Right lung (tissue), 10 donors: ENCODE data around the gene GPR33. TPM values are rescaled to one million over a fixed set of nuclear protein-coding genes. Genes with fewer than 3 reads are reported as not detected.
"Not testable (repeated sequence)": the region's sequence is repeated elsewhere in the genome, so short reads cannot be mapped to it uniquely, and the experiment has no call there.

Source experiments
- DNase-seq, 2 donors: peaks; one replicate each; pipeline ENCODE4 v3.0.0-alpha.2; 2013
- long read RNA-seq, 8 donors: transcript quantifications; one replicate each; lab custom pipeline, GENCODE V29; 2026
- polyA plus RNA-seq, 5 donors: library from polyadenylated mRNA; unstranded; fragments of 120-200 nt; gene quantifications; one replicate each; pipeline versions ENCODE4 v1.2.1 to v1.2.3, GENCODE V29; 2013; ENCODE audit warnings: inconsistent platforms in 1 of 5, low replicate concordance in 1 of 5; ENCODE audit not compliant: insufficient read length in 5 of 5, insufficient read depth in 1 of 5

The GPR33 gene, protein sequence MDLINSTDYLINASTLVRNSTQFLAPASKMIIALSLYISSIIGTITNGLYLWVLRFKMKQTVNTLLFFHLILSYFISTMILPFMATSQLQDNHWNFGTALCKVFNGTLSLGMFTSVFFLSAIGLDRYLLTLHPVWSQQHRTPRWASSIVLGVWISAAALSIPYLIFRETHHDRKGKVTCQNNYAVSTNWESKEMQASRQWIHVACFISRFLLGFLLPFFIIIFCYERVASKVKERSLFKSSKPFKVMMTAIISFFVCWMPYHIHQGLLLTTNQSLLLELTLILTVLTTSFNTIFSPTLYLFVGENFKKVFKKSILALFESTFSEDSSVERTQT
- not detected for polyA plus RNA-seq
- long read RNA-seq, donor 1: 0 reads
- long read RNA-seq, donor 2: 0 reads
- long read RNA-seq, donor 3: 0 reads
- long read RNA-seq, donor 4: 0 reads
- long read RNA-seq, donor 5: 0 reads
- long read RNA-seq, donor 6: 0 reads
- long read RNA-seq, donor 7: 0 reads
- long read RNA-seq, donor 8: 0 reads

DNA sequence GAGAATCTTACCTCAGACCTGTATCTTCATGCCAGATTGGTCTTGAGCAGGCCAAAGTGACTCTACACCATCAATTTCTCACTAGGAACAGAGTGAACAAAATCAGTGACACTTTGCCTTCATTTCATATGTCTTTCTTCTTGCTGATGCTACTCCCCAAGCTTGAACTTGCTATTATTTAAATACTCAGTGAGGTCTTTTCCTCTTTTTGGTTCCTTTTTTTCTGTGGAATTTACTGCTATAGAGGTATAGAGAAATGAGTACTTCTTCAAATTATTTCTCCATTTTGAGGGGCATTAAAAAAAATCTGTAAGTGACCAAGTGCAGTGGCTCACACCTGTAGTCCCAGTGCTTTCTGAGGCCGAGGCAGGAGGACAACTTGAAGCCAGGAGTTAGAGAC is at the start of gene GPR33:
GPR33 (minus strand) TSS at position 154 of the 400 bp plus-strand sequence. CDS start 4,074 bp downstream, outside the sequence.
- DNase-seq: no peak

DNA sequence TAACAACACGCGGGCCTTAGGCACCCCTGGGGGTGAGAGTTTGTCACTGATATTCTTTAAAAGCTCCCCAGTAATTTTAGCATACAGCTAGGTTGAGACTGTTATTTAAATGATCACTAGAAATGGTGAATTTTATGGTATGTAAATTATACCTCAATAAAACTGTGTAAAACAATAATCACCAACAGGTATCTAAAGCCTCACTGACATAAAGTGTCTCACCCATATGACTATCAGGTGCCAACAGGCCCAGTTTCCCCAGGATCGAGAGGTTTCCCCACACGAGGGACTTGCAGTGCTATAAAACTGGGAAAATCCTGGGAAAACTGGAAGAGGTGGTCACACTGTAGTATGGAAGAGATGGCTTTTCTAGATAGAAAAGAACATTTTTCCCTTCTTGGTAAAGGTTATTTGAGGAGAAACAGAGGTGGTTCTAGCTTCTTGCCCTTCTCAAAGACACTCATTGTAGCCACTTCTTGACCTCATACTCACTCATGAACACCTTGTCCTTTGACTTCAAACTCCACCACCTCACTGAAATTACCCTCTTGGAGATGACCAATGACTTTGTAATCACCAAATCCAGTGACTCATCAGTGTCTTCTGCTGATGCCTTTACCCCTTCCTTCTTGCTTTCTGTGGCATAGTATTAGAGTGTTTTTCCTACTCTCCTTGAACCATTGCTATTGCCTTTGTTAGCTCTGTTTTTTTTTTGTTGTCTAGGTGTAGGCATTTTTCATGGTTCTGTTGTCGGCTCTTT is 48.5 kb upstream of the GPR33 start:
- DNase-seq: no peak

DNA sequence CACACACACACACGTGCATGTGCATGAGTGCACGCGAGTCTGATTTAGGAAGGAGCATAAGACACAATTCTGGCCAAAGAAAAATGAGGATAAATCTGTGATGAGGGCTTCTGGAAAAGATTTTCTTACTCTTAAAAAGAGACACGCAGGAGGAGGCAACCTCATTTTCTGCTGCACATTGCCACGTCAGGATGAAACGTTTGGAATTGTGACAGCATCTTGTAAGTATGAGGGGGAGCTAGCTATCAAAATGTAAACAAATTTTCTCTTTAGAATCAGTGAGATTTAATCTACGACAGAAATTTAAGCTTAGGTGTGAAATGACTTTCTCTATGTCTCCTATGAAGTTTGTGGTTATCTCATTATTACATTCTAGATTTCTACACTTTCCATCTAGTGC is 42.3 kb upstream of the GPR33 start:
- no peak for DNase-seq

DNA sequence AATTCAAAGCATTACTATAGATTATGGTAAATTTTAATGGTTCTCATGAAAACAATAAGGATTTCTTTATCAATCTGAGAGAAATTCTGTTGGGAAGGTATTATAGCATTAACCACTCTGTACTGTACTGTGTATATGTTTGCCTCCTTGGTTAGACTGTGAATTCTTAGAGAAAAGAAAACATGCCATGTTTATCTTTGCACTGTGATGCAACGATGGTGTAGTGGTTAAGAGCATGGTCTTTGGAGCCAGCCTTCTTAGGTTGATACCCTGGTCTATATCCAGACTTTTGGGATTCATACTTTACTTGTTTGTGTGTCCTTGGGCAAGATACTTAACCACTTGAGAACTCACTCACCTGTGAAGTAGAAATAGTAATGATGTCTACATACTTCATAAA is 41.2 kb upstream of the GPR33 start:
- no peak for DNase-seq

DNA sequence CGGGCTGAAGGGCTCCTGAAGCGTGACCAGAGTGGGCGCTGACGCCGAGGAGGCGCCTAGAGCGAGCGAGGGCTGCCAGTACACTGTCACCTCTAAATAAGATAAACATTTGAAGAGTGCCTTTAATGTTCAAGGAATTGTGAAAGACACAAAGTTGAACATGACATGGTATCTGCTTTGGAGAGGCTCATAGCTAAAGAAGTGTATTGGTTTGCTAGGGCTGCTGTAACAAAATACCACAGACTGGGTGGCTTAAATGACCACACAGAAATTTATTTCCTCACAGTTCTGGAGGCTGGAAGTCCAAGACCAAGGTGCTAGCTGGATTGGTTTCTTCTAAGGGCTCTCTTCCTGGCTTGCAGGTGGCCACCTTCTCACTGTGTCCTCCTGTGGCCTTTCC is 39.7 kb upstream of the GPR33 start:
- DNase-seq: no peak

DNA sequence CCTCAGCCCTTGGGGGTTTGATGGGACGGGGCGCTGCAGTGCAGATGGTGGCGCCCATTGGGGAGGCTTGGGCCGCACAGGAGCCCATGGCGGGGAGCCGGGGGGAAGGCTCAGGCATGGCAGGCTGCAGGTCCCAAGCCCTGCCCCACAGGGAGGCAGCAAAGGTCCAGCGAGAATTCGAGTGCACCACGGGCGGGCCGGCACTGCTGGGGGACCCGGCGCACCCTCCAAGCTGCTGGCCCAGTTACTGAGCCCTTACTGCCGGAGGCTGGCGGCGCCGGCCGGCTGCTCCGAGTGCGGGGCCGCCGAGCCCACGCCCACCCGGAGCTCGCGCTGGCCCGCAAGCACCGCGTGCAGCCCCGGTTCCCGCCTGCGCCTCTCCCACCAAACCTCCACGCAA is 39.2 kb upstream of the GPR33 start:
- DNase-seq: no peak

DNA sequence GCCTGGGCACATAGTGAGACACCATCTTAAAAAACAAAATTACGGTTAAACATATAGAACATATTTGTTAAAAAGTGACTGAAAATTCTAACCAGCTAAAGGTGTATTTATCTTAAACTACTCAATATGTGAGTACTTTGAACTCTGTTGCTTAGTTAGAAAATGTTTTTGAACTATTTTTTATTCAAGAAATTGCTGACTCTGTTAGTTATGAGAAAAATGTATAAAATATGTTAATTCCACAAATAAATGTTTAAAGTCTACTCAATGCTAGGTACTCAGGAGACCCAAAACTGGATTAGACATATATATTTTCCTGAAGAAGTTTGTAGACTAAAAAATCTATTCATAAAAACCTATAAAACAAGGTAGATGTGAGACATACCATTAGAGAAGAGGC is 23.0 kb upstream of the GPR33 start:
- no peak for DNase-seq

DNA sequence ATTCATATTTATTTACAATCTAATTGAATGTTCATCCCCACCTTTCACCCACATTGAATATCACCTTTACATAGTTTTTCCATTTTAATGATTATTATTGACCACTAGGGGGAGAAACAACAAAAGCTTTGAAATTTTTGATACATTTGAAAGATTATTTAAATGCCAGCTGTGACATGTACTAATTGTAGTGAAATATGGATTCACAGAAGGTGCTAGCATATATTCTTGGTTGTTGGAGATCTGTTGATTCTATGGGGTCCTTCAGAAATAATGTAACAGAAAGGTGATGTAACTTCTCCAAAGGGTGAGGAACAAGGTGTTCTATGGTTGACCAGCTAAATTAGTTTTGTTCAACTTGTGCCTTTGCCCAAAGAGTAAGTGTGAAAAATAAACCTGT is 22.4 kb upstream of the GPR33 start:
- DNase-seq: no peak

DNA sequence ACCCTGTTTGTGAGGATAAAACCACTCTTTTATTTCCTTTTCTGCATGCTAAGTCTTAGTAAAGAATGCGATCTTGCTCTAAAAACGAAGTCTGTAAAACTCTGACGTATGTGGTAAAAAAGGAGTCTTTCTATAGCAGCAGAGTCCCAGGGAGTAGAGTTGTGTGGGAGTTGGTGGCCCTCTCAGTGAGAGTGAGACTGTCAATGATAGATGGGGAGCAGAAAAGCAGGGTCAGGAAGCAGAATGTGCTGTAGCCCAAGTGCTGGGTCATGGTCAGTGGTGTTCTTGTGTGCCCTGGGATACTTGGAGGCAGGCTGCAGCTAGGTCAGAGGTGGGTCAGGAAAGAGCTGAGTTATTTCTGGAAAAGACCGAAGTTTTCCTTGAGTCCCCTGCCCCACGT is 20.3 kb upstream of the GPR33 start:
- no peak for DNase-seq

DNA sequence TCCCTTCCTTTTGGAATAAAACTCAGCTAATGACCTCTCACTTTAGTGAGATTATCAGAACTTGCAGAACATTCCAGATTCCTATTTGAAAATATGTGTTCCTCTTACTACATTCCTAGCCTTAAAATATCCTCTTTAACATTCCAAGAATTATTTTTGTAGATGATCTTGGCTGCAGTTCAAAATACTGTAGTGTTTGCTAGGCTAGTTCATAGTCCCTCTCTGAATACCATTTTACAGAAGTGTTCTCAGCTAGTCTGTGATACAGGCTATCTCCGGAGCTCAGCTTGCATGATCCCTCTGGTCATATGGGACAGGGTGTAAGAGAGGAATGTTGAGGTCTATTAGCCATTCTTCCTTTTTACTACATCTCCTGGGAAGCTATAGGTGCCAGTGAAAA is 17.6 kb upstream of the GPR33 start:
- peak in 1 of 2 donors; percentile 15 for DNase-seq

DNA sequence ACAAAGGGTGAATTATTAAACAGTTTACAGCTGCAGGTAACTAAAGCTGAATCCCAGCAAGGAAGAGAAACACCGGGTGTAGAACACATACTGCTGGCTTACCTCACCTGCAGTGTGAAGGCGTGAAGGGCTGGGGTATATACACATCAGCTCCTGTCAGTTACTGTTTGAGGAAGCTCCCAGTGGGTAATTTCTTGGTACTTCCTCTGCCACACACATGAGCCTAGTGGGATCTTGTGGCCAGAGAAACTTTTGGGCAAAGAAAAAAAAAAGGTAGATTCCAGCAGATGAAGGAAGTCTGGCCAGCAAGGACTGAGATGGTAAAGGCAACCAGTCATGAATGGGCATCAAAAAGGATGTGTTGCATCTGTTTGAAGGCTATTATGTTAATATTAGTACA is 14.0 kb upstream of the GPR33 start:
- no peak for DNase-seq

DNA sequence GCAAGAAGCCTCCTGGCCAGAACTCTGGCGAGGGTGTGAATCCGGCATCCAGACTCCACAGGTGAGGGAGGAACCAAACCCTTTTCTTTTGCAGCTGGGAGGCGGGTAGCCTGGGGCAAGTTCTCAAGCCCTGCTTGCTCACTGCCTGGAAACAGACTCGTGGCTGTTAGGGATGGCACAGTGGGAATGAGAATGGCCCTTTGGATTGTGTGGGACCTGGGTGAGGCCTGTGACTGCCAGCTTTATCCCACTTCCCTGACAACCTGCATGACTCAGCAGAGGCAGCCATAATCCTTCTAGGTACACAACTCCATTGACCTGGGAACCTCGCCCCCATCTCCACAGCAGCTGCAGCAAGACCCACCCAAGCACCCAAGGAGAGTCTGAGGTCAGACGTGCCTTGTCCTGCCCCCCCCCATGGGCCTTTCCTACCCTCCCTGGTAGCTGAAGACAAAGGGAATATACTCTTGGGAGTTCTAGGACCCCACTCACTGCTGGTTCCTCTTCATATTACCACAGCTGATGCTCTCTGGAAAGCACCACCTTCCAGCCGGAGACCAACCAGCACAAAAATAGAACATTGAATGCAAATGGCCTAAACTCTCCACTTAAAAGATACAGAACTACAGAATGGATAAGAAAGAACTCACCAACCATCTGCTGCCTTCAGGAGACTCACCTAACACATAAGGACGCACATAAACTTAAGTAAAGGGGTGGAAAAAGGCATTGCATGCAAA is 5.1 kb upstream of the GPR33 start:
- DNase-seq: no peak

DNA sequence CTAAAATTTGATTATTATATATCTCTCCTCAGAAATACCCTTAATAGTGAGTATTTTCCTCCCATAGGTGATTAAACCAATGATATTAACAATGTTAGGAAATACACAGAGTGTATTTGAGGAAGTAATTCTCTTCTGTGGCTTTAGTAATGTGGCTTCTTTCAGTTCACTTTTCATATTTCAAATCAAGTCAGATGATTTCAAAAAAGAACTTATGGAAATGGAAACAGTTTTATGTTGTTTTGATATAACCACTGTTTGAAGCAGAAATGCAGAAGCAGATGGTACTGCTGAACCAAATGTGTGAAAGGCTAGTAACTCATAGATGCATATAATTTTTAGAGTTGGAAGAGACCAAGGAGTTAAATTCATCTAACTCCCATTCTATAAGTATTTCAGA is 1.9 kb upstream of the GPR33 start:
- DNase-seq: no peak

DNA sequence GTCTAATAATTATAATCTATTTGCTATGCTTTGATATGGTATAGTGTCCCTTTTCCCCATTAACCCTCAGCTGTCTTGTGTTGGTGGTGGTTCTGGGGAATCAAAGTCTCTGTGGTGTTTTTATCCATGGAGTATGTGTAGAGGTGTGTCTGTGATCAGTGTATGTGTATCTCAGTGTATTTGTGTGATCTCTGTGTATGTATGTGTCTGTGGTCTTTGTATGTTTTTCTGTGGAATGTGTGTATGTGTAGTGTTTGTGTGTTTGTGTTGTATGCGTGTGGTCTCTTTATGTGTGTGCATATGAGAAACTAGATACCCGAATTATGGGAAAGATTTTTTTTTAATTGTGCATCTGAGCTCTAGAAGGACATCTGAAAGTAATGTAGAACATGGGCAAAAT is 1.1 kb downstream of the GPR33 start:
- DNase-seq: no peak

DNA sequence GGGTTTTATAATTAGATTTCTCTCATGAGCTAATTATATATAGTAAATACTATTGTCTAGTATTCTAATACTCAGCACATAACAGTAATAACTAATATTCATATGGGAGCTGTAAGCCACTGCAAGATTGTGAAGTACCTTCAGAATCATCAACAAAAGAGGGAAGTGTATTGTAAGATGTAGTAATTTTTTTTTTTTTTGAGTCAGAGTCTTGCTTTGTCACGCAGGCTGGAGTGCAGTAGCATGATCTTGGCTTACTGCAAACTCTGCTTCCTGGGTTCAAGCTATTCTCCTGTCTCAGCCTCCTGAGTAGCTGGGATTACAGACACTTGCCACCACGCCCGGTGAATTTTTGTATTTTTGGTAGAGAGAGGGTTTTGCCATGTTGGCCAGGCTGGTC is 3.1 kb downstream of the GPR33 start:
- DNase-seq: no peak

DNA sequence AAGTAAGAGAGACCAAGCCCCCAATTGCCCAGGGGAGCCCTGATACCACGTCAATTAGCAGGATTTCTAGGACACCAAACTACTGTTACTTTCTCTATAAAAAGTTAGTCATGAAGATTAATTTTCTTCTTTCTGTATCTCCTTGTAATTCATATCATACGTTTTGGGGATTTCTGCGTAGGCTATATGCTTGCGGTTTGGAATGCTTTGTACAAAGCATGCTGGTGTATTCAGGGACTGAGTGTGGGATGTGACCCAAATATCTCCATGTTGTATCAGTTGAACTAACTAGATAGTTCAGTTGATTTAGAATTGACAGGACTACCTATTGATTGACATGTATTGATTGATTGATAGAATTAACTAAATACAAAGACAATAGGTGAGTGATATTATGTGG is 7.7 kb downstream of the GPR33 start:
- no peak for DNase-seq

DNA sequence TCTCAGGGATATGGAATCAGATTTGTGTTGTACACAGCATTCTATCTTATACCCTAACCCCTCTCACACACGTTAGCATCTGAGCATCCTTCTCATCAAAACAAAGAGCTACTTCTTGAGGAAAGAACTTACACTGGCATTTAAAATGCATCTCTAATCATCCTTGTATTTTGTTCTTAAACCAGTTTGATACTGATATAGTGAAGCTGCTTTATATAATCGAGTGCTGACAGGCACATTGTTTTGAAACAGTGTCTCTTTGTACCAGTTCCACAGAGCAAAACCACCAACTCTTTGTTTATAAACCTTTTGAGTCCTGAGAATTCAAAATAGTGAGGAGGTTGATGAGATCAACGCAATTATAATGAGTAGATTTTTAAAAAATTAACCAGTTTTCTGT is 8.8 kb downstream of the GPR33 start:
- DNase-seq: no peak

DNA sequence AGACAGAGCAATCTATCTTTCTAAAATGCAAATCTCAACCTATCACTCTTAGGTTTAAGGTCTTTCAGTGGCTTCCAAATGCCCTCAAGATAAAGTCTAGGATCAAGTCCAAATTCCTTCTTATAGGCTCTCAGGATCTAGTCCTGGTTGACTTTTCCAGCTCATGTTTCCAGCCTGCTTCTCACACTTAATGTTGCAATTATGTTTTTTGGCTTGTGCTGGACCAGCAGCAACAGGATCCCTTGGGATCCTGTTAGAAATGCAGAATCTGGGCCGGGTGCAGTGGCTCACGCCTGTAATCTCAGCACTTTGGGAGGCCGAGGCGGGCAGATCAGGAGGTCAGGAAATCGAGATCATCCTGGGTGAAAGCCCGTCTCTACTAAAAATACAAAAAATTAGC is 10.6 kb downstream of the GPR33 start:
- DNase-seq: no peak

DNA sequence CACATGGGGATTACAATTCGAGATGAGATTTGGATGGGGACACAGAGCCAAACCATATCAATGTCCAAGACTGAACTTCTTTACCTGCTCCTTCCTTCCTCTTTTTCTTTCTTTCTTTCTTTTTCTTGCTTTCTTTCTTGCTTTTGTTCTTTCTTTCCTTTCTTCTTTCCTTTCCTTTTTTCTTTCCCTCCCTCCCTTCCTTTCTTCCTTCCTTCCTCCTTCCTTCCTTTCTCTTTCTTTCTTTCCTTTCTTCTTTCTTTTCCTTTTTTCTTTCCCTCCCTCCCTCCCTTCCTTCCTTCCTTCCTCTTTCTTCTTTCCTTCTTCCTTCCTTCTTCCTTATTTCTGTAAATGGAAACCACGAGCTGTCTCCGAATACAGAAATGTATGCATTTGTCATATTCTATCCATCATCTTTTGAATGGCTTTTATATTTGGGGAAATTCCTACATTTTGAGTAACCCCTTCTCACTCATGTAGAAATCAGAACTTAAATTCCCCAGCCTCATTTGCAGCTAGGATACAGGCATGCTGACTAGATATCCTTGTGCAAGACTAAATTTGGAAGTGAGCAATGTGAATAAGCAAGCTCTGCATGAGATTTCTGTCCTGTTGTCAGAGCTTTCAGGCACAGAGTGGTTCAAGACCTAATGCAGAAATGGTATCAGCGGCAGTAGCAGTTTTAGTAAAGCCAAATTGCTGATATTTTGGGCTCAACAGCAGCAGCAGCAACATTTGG is 11.5 kb downstream of the GPR33 start:
- no peak for DNase-seq

DNA sequence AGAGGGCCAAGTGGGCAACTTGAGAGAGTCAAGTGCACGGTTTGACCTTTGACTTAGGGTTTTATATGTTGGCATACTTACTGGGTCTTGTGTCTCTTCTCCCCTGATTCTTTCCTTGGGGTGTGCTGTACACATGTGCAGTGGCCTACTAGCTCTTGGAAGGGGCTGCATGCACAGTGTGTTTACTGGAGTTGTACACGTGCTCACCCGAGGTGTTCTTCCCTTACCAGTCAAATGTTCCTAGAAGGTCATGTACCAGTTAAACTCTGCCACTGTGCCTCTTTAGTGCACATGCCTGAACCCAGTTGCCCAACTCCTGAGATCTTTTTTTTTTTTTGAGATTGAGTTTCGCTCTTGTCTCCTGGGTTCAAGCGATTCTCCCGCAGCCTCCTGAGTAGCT is 21.3 kb downstream of the GPR33 start:
- DNase-seq: no peak

DNA sequence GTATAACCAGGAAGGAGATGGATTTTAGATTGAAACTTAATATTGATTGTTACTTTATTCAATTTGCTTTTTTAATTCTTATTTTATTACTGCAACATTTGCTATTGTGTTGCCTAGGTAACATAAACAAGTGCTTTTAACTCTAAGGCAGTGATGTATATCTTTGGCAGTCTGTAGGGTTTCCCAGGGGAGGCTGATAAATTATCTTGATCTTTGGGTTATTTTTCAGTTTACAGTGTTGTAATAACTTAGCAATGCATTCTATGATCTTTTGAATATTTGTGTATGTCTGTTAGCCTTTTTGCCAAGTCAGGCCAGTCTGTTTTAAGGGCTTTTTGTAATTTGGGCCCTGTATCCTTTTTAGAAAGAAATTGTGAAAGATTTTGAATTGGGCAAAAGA is 22.7 kb downstream of the GPR33 start:
- DNase-seq: no peak

DNA sequence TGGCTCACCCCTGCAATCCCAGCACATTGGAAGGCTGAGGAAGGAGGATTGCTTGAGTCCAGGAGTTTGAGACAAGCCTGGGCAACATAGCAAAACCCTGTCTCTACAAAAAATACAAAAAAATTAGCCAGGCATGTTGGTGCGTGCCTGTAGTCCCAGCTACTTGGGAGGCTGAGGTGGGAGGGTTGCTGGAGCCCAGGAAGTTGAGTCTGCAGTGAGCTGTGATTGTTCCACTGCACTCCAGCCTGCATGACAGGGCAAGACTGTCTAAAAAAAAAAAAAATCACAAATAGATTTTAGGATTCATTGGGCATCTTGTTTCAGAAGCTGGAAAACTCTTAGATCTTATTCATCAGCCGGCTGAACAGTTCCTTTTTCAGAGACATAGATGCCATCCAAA is 25.4 kb downstream of the GPR33 start:
- not testable (repeated sequence) for DNase-seq
